Uterus (tissue), 2 donors: ENCODE data around the gene AGPS.

Experiments used
- POLR2A ChIP-seq, 2 donors: fragments of 450-650 bp; IDR thresholded peaks; one replicate each; pipeline ENCODE4 v1.6.1; 2016; ENCODE audit warnings: antibody characterized with exemption in 2 of 2, mild to moderate bottlenecking in 1 of 2, moderate library complexity in 1 of 2
- TF ChIP-seq, protein P1 (sequence below), 4 experiments: fragments of 200-600 bp in 2 of 4; fragments of 450-650 bp in 2 of 4; sonication (generic) in 2 of 4; IDR thresholded peaks; one replicate each; pipeline ENCODE4 v1.5.1; 2016 to 2019; ENCODE audit warnings: antibody characterized with exemption in 4 of 4, mild to moderate bottlenecking in 2 of 4, moderate library complexity in 1 of 4

DNA sequence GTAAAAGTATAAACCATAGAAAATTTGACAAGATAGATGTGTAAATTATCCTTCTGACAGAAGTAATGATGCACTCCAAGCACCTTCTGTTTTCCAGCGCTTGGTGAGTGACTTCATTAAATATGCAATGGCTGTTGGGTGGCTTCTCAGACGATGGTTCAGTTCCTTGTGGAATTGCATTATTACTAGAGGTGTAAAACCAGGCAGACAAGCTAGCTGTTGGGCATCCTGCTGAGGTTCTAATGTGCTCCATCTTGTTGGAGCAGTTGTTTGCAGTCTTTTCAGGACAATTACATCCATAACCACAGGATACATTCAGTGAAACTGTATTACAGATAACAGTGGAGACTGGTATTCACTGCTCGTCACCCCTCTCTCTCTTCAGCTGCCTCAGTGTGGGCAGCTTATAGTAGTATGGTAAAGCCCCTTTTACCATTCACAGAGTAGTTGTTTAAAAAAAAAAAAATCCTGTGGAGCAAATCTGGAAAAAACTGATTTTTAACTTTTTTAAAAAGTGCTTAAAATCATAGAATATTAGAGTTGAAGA, 143.5 kb downstream of the AGPS start:
- TF ChIP-seq, protein P1, sequence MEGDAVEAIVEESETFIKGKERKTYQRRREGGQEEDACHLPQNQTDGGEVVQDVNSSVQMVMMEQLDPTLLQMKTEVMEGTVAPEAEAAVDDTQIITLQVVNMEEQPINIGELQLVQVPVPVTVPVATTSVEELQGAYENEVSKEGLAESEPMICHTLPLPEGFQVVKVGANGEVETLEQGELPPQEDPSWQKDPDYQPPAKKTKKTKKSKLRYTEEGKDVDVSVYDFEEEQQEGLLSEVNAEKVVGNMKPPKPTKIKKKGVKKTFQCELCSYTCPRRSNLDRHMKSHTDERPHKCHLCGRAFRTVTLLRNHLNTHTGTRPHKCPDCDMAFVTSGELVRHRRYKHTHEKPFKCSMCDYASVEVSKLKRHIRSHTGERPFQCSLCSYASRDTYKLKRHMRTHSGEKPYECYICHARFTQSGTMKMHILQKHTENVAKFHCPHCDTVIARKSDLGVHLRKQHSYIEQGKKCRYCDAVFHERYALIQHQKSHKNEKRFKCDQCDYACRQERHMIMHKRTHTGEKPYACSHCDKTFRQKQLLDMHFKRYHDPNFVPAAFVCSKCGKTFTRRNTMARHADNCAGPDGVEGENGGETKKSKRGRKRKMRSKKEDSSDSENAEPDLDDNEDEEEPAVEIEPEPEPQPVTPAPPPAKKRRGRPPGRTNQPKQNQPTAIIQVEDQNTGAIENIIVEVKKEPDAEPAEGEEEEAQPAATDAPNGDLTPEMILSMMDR (IDR thresholded peaks at IDR 0.05) = no peak
- TF ChIP-seq POLR2A (IDR thresholded peaks at IDR 0.05) = no peak
